SK-N-SH (cell line): ENCODE measurements around the gene CTDP1. TPM values are rescaled to one million over a fixed set of nuclear protein-coding genes. Genes with fewer than 3 reads are reported as not detected.

ENCODE experiments used
- CTCF ChIA-PET: fragments of 300-600, 350-600 bp; formaldehyde crosslinking; extraction: SDS; loops from one replicate; lab custom pipeline; 2021; lab: Yijun Ruan, JAX
- POLR2A ChIA-PET: fragments of 350-600 bp; sonication (Branson Sonifier 250); formaldehyde crosslinking; extraction: SDS; loops from one replicate; lab custom pipeline; 2020; ENCODE audit warnings: antibody characterized with exemption, inconsistent platforms; lab: Yijun Ruan, JAX
- DNase-seq: peaks from one replicate; pipeline ENCODE4 v3.0.0; 2012
- H2AFZ ChIP-seq: fragments of 200-600 bp; sonication (generic); 2 replicates; pipeline ENCODE4 v1.8.1; 2016; ENCODE audit warnings: antibody characterized with exemption, mild to moderate bottlenecking, low read depth
- H3F3A ChIP-seq: fragments of 200-600 bp; sonication (generic); replicated peaks from 2 replicates; pipeline ENCODE3; 2016; ENCODE audit warnings: antibody characterized with exemption, mild to moderate bottlenecking; ENCODE audit not compliant: insufficient read depth
- H3K27ac ChIP-seq, 2 experiments: fragments of 200-500 bp in 1 of 2; fragments of 200-600 bp in 1 of 2; sonication (Bioruptor generic) in 1 of 2; sonication (generic), shearing (Covaris generic) in 1 of 2; 2 replicates each; pipeline versions ENCODE4 v1.5.1 to v1.6.1; 2014 to 2016; ENCODE audit warnings: low read depth in 2 of 2, inconsistent platforms in 1 of 2, low read length in 1 of 2, mild to moderate bottlenecking in 1 of 2, mixed read lengths in 1 of 2
- H3K27me3 ChIP-seq: fragments of 200-600 bp; sonication (generic), shearing (Covaris generic); 2 replicates; pipeline ENCODE4 v1.6.1; 2016; ENCODE audit warnings: mixed run types; ENCODE audit not compliant: insufficient read depth
- H3K36me3 ChIP-seq, 2 experiments: fragments of 200-500 bp in 1 of 2; fragments of 200-600 bp in 1 of 2; sonication (Bioruptor generic) in 1 of 2; sonication (generic) in 1 of 2; replicated peaks in 1 of 2; 2 replicates each; pipeline versions ENCODE3 to v1.5.1; 2014 to 2016; ENCODE audit warnings: low read length in 1 of 2, mild to moderate bottlenecking in 1 of 2; ENCODE audit not compliant: insufficient read depth in 2 of 2, control insufficient read depth in 1 of 2
- H3K4me1 ChIP-seq, 2 experiments: fragments of 200-500 bp in 1 of 2; fragments of 200-600 bp in 1 of 2; sonication (Bioruptor generic) in 1 of 2; sonication (generic), shearing (Covaris generic) in 1 of 2; 2 replicates each; pipeline versions ENCODE4 v1.5.1 to v1.6.1; 2014 to 2016; ENCODE audit warnings: low read depth in 1 of 2, low read length in 1 of 2, mixed run types in 1 of 2; ENCODE audit not compliant: insufficient read depth in 2 of 2, control insufficient read depth in 1 of 2
- H3K4me2 ChIP-seq: fragments of 200-600 bp; sonication (generic), shearing (Covaris generic); 2 replicates; pipeline ENCODE4 v1.6.1; 2017; ENCODE audit warnings: mixed run types
- H3K4me3 ChIP-seq, 2 experiments: fragments of 200-500 bp in 1 of 2; fragments of 200-600 bp in 1 of 2; sonication (Bioruptor generic) in 1 of 2; sonication (generic), shearing (Covaris generic) in 1 of 2; 2 replicates each; pipeline versions ENCODE4 v1.5.1 to v1.8.1; 2014 to 2016; ENCODE audit warnings: low read depth in 2 of 2, inconsistent platforms in 1 of 2, low read length in 1 of 2, mild to moderate bottlenecking in 1 of 2, mixed read lengths in 1 of 2, moderate library complexity in 1 of 2
- H3K79me2 ChIP-seq: fragments of 200-600 bp; sonication (generic); 2 replicates; pipeline ENCODE4 v1.8.1; 2017; ENCODE audit warnings: mild to moderate bottlenecking; ENCODE audit not compliant: insufficient read depth
- H3K9ac ChIP-seq: fragments of 200-600 bp; sonication (generic); 2 replicates; pipeline ENCODE4 v1.6.1; 2017; ENCODE audit warnings: mixed run types
- H3K9me2 ChIP-seq: fragments of 200-600 bp; sonication (generic); 2 replicates; pipeline ENCODE4 v1.6.1; 2017; ENCODE audit warnings: mixed run types
- H3K9me3 ChIP-seq: fragments of 200-600 bp; sonication (generic); 2 replicates; pipeline ENCODE4 v1.6.1; 2017; ENCODE audit warnings: mixed run types, mild to moderate bottlenecking, moderate library complexity
- H4K20me1 ChIP-seq: fragments of 200-600 bp; sonication (generic); 2 replicates; pipeline ENCODE4 v1.6.1; 2017; ENCODE audit warnings: mild to moderate bottlenecking, mixed run types; ENCODE audit not compliant: insufficient read depth
- EZH2phosphoT487 ChIP-seq: fragments of 200-600 bp; sonication (generic); IDR thresholded peaks from 2 replicates; pipeline ENCODE4 v1.6.1; 2017; ENCODE audit warnings: low read depth, mixed run types, mild to moderate bottlenecking, antibody characterized with exemption, moderate library complexity, borderline replicate concordance
- FOXM1 ChIP-seq: IDR thresholded peaks from 2 replicates; pipeline ENCODE4 v1.4.0; 2012; ENCODE audit warnings: low read depth, mild to moderate bottlenecking
- GABPA ChIP-seq: IDR thresholded peaks from 2 replicates; pipeline ENCODE4 v1.4.0; 2012; ENCODE audit warnings: low read depth, mild to moderate bottlenecking
- RAD21 ChIP-seq: IDR thresholded peaks from 2 replicates; pipeline ENCODE4 v1.6.1; 2012; ENCODE audit warnings: mild to moderate bottlenecking, low read length
- SIN3A ChIP-seq: IDR thresholded peaks from 2 replicates; pipeline ENCODE4 v1.6.1; 2012; ENCODE audit warnings: low read depth, mild to moderate bottlenecking, low read length, moderate library complexity, borderline replicate concordance
- SMC3 ChIP-seq: IDR thresholded peaks from 2 replicates; pipeline ENCODE4 v1.6.1; 2012; ENCODE audit warnings: low read depth, low read length, improper control_type of control experiment
- TAF1 ChIP-seq: IDR thresholded peaks from 2 replicates; pipeline ENCODE4 v1.6.1; 2012; ENCODE audit warnings: low read depth, mild to moderate bottlenecking, low read length, moderate library complexity, borderline replicate concordance
- TEAD4 ChIP-seq: IDR thresholded peaks from 2 replicates; pipeline ENCODE4 v1.4.0; 2012; ENCODE audit warnings: mild to moderate bottlenecking, borderline replicate concordance; ENCODE audit not compliant: insufficient read depth
- YY1 ChIP-seq: IDR thresholded peaks from 2 replicates; pipeline ENCODE4 v1.4.0; 2012; ENCODE audit warnings: low read depth, mild to moderate bottlenecking
- WGBS: methylation state at CpG from one replicate; pipeline ENCODE4 v1.1.6; 2017; ENCODE audit warnings: low lambda C conversion rate; 5-methylcytosine and 5-hydroxymethylcytosine counted together
- polyA plus RNA-seq, 3 experiments: library from polyadenylated mRNA; depleted of rRNA; stranded (reverse); fragments of >200 nt; gene quantifications; 2 replicates each; pipeline ENCODE4 v1.2.3, GENCODE V29; 2012
- TF ChIP-seq, protein P1 (sequence below): fragments of 200-600 bp; sonication (generic); IDR thresholded peaks from 2 replicates; pipeline ENCODE4 v1.6.1; 2017; ENCODE audit warnings: antibody characterized with exemption, mild to moderate bottlenecking, moderate library complexity
- TF ChIP-seq, protein P2 (sequence below): IDR thresholded peaks from 2 replicates; pipeline ENCODE4 v1.4.0; 2012; ENCODE audit warnings: low read depth
- TF ChIP-seq, protein P3 (sequence below): IDR thresholded peaks from 2 replicates; pipeline ENCODE4; 2012
- TF ChIP-seq, protein P4 (sequence below): IDR thresholded peaks from 2 replicates; pipeline ENCODE4 v1.4.0; 2012; ENCODE audit warnings: low read depth, borderline replicate concordance
- TF ChIP-seq, protein P5 (sequence below): fragments of 150-350 bp; IDR thresholded peaks from 2 replicates; pipeline ENCODE4 v1.6.1; 2017; ENCODE audit warnings: antibody characterized with exemption, low read length, low read depth, borderline replicate concordance

CTDP1 gene
- polyA plus RNA-seq, 1 of the 3 experiments (the other 2 are of a cell fraction) = 15.6 TPM

DNA sequence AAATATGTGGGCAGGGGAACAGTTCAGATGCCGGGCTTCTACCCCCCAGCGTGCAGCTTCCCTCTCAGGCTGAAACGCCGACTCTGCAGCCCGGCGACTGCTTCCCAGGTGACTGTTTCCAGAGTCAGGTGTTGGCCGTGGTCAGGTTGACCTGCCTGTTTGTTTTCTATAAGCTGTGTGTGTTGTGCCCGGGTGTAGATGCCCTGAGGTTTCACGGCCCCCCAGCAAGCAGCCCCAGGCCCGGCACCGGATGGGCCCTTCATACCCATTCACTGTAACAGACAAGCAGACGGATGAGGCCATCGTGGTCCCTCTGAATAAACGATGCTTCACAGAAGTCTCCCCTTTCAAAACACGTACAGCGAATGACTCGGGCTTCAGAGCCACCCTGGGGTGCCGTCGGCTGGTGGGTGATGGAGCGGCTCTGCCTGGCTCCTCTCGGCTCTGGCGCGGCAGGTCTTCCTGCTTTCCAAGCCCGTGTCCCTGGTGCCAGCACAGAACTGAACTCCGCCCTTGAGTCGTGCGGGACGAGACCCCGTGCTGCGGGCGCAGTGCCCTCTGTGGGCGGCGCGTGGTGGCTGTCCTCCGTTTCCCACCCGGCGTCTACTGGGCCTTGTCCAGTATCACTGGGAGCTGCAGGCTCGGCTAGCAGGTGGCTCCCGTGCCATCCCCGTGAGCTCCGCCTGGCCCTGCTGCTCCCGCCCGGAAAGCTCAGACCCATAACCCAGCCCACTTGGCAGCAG is 103.1 kb downstream of the CTDP1 start:
- TF ChIP-seq, protein P1, sequence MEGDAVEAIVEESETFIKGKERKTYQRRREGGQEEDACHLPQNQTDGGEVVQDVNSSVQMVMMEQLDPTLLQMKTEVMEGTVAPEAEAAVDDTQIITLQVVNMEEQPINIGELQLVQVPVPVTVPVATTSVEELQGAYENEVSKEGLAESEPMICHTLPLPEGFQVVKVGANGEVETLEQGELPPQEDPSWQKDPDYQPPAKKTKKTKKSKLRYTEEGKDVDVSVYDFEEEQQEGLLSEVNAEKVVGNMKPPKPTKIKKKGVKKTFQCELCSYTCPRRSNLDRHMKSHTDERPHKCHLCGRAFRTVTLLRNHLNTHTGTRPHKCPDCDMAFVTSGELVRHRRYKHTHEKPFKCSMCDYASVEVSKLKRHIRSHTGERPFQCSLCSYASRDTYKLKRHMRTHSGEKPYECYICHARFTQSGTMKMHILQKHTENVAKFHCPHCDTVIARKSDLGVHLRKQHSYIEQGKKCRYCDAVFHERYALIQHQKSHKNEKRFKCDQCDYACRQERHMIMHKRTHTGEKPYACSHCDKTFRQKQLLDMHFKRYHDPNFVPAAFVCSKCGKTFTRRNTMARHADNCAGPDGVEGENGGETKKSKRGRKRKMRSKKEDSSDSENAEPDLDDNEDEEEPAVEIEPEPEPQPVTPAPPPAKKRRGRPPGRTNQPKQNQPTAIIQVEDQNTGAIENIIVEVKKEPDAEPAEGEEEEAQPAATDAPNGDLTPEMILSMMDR = no peak
- TF ChIP-seq TAF1 (no peak), EZH2phosphoT487 (no peak), TEAD4 (no peak), SIN3A (no peak), GABPA (no peak), RAD21 (no peak), YY1 (no peak), FOXM1 (no peak), SMC3 (no peak)
- TF ChIP-seq, protein P2, sequence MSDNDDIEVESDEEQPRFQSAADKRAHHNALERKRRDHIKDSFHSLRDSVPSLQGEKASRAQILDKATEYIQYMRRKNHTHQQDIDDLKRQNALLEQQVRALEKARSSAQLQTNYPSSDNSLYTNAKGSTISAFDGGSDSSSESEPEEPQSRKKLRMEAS = no peak
- TF ChIP-seq, protein P3, sequence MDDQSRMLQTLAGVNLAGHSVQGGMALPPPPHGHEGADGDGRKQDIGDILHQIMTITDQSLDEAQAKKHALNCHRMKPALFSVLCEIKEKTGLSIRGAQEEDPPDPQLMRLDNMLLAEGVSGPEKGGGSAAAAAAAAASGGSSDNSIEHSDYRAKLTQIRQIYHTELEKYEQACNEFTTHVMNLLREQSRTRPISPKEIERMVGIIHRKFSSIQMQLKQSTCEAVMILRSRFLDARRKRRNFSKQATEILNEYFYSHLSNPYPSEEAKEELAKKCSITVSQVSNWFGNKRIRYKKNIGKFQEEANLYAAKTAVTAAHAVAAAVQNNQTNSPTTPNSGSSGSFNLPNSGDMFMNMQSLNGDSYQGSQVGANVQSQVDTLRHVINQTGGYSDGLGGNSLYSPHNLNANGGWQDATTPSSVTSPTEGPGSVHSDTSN = no peak
- TF ChIP-seq, protein P4, sequence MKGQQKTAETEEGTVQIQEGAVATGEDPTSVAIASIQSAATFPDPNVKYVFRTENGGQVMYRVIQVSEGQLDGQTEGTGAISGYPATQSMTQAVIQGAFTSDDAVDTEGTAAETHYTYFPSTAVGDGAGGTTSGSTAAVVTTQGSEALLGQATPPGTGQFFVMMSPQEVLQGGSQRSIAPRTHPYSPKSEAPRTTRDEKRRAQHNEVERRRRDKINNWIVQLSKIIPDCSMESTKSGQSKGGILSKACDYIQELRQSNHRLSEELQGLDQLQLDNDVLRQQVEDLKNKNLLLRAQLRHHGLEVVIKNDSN = no peak
- TF ChIP-seq, protein P5, sequence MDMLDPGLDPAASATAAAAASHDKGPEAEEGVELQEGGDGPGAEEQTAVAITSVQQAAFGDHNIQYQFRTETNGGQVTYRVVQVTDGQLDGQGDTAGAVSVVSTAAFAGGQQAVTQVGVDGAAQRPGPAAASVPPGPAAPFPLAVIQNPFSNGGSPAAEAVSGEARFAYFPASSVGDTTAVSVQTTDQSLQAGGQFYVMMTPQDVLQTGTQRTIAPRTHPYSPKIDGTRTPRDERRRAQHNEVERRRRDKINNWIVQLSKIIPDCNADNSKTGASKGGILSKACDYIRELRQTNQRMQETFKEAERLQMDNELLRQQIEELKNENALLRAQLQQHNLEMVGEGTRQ = no peak
- Histone ChIP-seq H3K9ac (no peak overlapping the region), H3K4me1 (no peaks in the 10 kb centered on the region), H3K4me2 (no peak overlapping the region), H3F3A (no peaks in the 10 kb centered on the region), H4K20me1 (no peaks in the 10 kb centered on the region), H3K27me3 (peaks cover 93% of the 10 kb centered on the region), H3K36me3 (no peaks in the 10 kb centered on the region), H2AFZ (no peak overlapping the region), H3K9me2 (no peaks in the 10 kb centered on the region), H3K79me2 (no peaks in the 10 kb centered on the region), H3K27ac (no peak overlapping the region), H3K4me3 (no peak overlapping the region), H3K9me3 (no peaks in the 10 kb centered on the region)
- DNase-seq = no peak
- WGBS = 41% methylated on average over 14 of the region's 43 CpGs
- ChIA-PET CTCF (no interaction called here), POLR2A (no interaction called here)
